Measurements from ENCODE around the gene CDK8. TPM values are rescaled to one million over a fixed set of nuclear protein-coding genes. Genes with fewer than 3 reads are reported as not detected.

CDK8 gene
- total RNA-seq, 1 donor, result 17.7 TPM

DNA sequence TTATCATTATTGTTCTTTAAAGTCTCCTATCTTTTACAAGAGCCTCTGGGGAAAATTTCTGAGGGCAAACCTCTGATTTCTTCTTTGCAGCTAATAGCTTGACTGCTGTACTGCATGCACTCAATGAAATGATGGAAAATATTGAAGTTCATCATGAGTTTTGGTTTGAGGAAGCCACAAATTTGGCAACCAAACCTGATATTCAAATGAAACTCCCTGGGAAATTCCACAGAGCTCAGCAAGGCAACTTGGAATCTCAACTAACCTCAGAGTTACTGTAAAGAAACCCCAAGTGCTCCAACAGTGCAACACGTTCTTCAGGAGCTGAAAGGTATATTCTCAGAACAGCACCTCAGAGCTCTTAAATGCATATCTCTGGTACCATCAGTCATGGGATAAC, 17.6 kb upstream of the CDK8 start:
- TF ChIP-seq, protein P1, sequence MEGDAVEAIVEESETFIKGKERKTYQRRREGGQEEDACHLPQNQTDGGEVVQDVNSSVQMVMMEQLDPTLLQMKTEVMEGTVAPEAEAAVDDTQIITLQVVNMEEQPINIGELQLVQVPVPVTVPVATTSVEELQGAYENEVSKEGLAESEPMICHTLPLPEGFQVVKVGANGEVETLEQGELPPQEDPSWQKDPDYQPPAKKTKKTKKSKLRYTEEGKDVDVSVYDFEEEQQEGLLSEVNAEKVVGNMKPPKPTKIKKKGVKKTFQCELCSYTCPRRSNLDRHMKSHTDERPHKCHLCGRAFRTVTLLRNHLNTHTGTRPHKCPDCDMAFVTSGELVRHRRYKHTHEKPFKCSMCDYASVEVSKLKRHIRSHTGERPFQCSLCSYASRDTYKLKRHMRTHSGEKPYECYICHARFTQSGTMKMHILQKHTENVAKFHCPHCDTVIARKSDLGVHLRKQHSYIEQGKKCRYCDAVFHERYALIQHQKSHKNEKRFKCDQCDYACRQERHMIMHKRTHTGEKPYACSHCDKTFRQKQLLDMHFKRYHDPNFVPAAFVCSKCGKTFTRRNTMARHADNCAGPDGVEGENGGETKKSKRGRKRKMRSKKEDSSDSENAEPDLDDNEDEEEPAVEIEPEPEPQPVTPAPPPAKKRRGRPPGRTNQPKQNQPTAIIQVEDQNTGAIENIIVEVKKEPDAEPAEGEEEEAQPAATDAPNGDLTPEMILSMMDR (IDR thresholded peaks at IDR 0.05; ENCODE audit: extremely low read depth, low read depth, low read length), result no peak
- Histone ChIP-seq H3K4me1 (ENCODE audit: insufficient read depth, low read length) (no peaks in the 10 kb centered on the region), H3K4me3 (ENCODE audit: insufficient read depth, low read length) (no peak overlapping the region), H3K27ac (ENCODE audit: low read depth, low read length) (no peak overlapping the region), H3K79me2 (ENCODE audit: insufficient read depth, low read length) (no peaks in the 10 kb centered on the region), H3K9me3 (ENCODE audit: low read depth, low read length) (no peaks in the 10 kb centered on the region), H3K4me2 (ENCODE audit: insufficient read depth, low read length) (no peak overlapping the region), H3K36me3 (ENCODE audit: insufficient read depth, low read length) (no peaks in the 10 kb centered on the region), H3K27me3 (ENCODE audit: insufficient read depth, low read length) (peaks cover 13% of the 10 kb centered on the region), H4K20me1 (ENCODE audit: insufficient read depth, low read length) (no peaks in the 10 kb centered on the region), H2AFZ (ENCODE audit: low read length) (no peak overlapping the region)
- no peak for DNase-seq (ENCODE audit: insufficient read length, low spot score, missing footprints)

DNA sequence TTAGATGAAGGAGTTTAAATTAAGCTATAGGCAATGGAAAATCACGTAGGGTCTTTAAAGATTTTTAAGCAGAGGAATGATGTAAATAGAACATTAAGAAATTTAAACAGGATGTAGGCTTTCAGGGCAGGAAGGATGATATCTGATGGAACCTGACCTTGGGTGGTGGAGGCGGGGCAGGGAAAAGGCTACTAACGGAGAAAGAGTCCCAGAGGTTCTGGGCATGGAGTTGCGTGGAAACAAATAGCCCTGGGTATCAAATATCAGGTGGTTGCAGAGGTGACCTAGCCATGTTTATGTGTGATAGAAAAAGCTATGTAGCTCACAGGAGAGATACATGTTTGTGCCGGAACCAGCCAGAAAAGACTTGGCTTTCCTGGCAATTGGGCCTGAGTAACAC, 7.8 kb upstream of the CDK8 start:
- no peak overlapping the region for H3K27ac ChIP-seq (ENCODE audit: low read depth, low read length)
- H2AFZ ChIP-seq (ENCODE audit: low read length), result no peak overlapping the region
- no peaks in the 10 kb centered on the region for H3K79me2 ChIP-seq (ENCODE audit: insufficient read depth, low read length)
- H3K4me1 ChIP-seq (ENCODE audit: insufficient read depth, low read length), result no peaks in the 10 kb centered on the region
- TF ChIP-seq, protein P1 (IDR thresholded peaks at IDR 0.05; ENCODE audit: extremely low read depth, low read depth, low read length), result no peak
- no peaks in the 10 kb centered on the region for H3K27me3 ChIP-seq (ENCODE audit: insufficient read depth, low read length)
- no peaks in the 10 kb centered on the region for H4K20me1 ChIP-seq (ENCODE audit: insufficient read depth, low read length)
- no peak overlapping the region for H3K4me2 ChIP-seq (ENCODE audit: insufficient read depth, low read length)
- no peak overlapping the region for H3K4me3 ChIP-seq (ENCODE audit: insufficient read depth, low read length)
- no peaks in the 10 kb centered on the region for H3K9me3 ChIP-seq (ENCODE audit: low read depth, low read length)
- no peak for DNase-seq (ENCODE audit: insufficient read length, low spot score, missing footprints)
- no peaks in the 10 kb centered on the region for H3K36me3 ChIP-seq (ENCODE audit: insufficient read depth, low read length)

DNA sequence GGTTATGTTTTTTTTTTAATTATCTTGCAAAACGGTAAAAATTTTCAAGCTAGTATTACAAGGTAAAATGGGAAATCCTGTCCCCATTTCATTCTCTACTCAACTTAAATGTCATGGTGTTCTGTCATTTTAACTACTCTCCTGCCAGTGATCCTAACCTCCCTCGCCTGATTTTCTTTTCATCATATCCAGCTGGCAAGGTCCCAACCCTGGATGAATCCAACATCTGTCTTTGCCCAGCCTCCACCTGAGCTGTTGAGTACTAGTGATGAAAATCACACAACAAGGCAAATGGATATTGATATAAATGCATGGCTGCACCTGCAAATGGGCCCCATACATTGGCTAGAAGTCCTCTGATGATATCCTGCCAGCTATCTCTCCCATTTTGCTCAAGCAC, 6.9 kb upstream of the CDK8 start:
- TF ChIP-seq, protein P1 (IDR thresholded peaks at IDR 0.05; ENCODE audit: extremely low read depth, low read depth, low read length), result no peak

DNA sequence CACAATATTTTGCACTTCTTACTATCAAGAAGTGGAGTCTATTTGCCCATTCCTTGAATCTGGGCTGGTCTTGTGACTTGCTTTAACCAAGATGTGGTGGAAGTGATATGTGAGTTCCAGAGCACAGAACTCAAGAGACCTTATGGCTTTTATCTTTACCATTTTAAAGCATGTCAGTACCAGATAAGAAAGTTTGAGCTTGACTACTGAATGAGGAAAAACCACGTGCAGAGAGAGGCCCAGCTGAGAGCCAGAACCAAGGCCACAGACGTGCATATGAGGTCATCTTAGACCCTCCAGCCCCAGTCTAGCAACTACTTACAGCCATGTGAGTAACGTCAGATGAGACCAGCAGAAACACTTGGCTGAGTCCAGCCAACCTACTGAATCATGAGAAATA, 6.3 kb upstream of the CDK8 start:
- Histone ChIP-seq H4K20me1 (ENCODE audit: insufficient read depth, low read length) (no peaks in the 10 kb centered on the region), H2AFZ (ENCODE audit: low read length) (no peak overlapping the region), H3K9me3 (ENCODE audit: low read depth, low read length) (no peaks in the 10 kb centered on the region), H3K4me2 (ENCODE audit: insufficient read depth, low read length) (no peak overlapping the region), H3K27ac (ENCODE audit: low read depth, low read length) (no peak overlapping the region), H3K36me3 (ENCODE audit: insufficient read depth, low read length) (no peaks in the 10 kb centered on the region), H3K4me3 (ENCODE audit: insufficient read depth, low read length) (no peak overlapping the region), H3K4me1 (ENCODE audit: insufficient read depth, low read length) (no peaks in the 10 kb centered on the region), H3K79me2 (ENCODE audit: insufficient read depth, low read length) (no peaks in the 10 kb centered on the region), H3K27me3 (ENCODE audit: insufficient read depth, low read length) (no peaks in the 10 kb centered on the region)
- TF ChIP-seq, protein P1 (IDR thresholded peaks at IDR 0.05; ENCODE audit: extremely low read depth, low read depth, low read length), result no peak
- DNase-seq (ENCODE audit: insufficient read length, low spot score, missing footprints), result no peak

More for the DNA sequence above, 6.9 kb upstream of the CDK8 start:
- H3K4me2 ChIP-seq (ENCODE audit: insufficient read depth, low read length), result no peak overlapping the region
- H2AFZ ChIP-seq (ENCODE audit: low read length), result no peak overlapping the region
- H3K9me3 ChIP-seq (ENCODE audit: low read depth, low read length), result no peaks in the 10 kb centered on the region
- DNase-seq (ENCODE audit: insufficient read length, low spot score, missing footprints), result no peak
- no peak overlapping the region for H3K27ac ChIP-seq (ENCODE audit: low read depth, low read length)
- H3K4me3 ChIP-seq (ENCODE audit: insufficient read depth, low read length), result no peak overlapping the region
- H3K4me1 ChIP-seq (ENCODE audit: insufficient read depth, low read length), result no peaks in the 10 kb centered on the region
- no peaks in the 10 kb centered on the region for H3K79me2 ChIP-seq (ENCODE audit: insufficient read depth, low read length)
- no peaks in the 10 kb centered on the region for H3K27me3 ChIP-seq (ENCODE audit: insufficient read depth, low read length)
- no peaks in the 10 kb centered on the region for H4K20me1 ChIP-seq (ENCODE audit: insufficient read depth, low read length)
- no peaks in the 10 kb centered on the region for H3K36me3 ChIP-seq (ENCODE audit: insufficient read depth, low read length)

Measured in osteoblast (primary cell).